HepG2 (cell line): ENCODE measurements around the gene PCYT2. TPM values are rescaled to one million over a fixed set of nuclear protein-coding genes. Genes with fewer than 3 reads are reported as not detected.

Experiments
- AGO2 ChIP-seq: fragments of 200-400 bp; formaldehyde crosslinking; optimal IDR thresholded peaks from 2 replicates; pipeline ENCODE3; 2017; ENCODE audit warnings: mild to moderate bottlenecking, low read depth, low read length, moderate library complexity
- HOXA7 ChIP-seq: sonication (generic); formaldehyde crosslinking; IDR thresholded peaks from 2 replicates; pipeline ENCODE4 v1.8.1; 2022; ENCODE audit warnings: mild to moderate bottlenecking, missing genetic modification reagents, moderate library complexity
- KDM2A ChIP-seq: sonication (generic); formaldehyde crosslinking; IDR thresholded peaks from 2 replicates; pipeline ENCODE4 v1.4.0; 2020; ENCODE audit warnings: low read depth, missing genetic modification reagents, borderline replicate concordance
- NFRKB ChIP-seq: fragments of 450-650 bp; IDR thresholded peaks from 2 replicates; pipeline ENCODE4 v1.6.1; 2017
- POLR2A ChIP-seq, 2 experiments: IDR thresholded peaks; 2 replicates each; pipeline ENCODE4 v1.6.1; 2011; ENCODE audit warnings: low read depth in 2 of 2, low read length in 2 of 2, mild to moderate bottlenecking in 1 of 2, moderate library complexity in 1 of 2; ENCODE audit not compliant: insufficient read depth in 1 of 2
- POLR2AphosphoS5 ChIP-seq: IDR thresholded peaks from 2 replicates; pipeline ENCODE4 v1.6.1; 2012; ENCODE audit warnings: low read depth, low read length
- PRMT3 ChIP-seq: sonication (generic); formaldehyde crosslinking; IDR thresholded peaks from 2 replicates; pipeline ENCODE4 v1.8.1; 2022; ENCODE audit warnings: low read depth, mild to moderate bottlenecking, moderate library complexity, missing genetic modification reagents, borderline replicate concordance
- RFX5 ChIP-seq: IDR thresholded peaks from 2 replicates; pipeline ENCODE4 v1.6.1; 2011; ENCODE audit warnings: low read depth, low read length, improper control_type of control experiment
- RXRA ChIP-seq: sonication (generic); formaldehyde crosslinking; IDR thresholded peaks from 2 replicates; pipeline ENCODE4 v1.5.1; 2020; ENCODE audit warnings: missing genetic modification reagents
- SOX6 ChIP-seq, 2 experiments: fragments of 450-650 bp in 1 of 2; sonication (generic) in 1 of 2; formaldehyde crosslinking in 1 of 2; IDR thresholded peaks; 2 replicates each; pipeline versions ENCODE4 v1.4.0 to v1.6.1; 2017 to 2020; ENCODE audit warnings: antibody characterized with exemption in 1 of 2, mild to moderate bottlenecking in 1 of 2, missing genetic modification reagents in 1 of 2
- ZNF326 ChIP-seq: sonication (generic); formaldehyde crosslinking; IDR thresholded peaks from 2 replicates; pipeline ENCODE4 v1.4.0; 2020; ENCODE audit warnings: missing genetic modification reagents, borderline replicate concordance
- ZNF747 ChIP-seq: sonication (generic); formaldehyde crosslinking; IDR thresholded peaks from 2 replicates; pipeline ENCODE4 v1.8.1; 2023; ENCODE audit warnings: missing genetic modification reagents, mild to moderate bottlenecking, borderline replicate concordance
- ZNF773 ChIP-seq: sonication (generic); formaldehyde crosslinking; IDR thresholded peaks from 2 replicates; pipeline ENCODE4 v1.4.0; 2020; ENCODE audit warnings: missing genetic modification reagents, borderline replicate concordance
- ZSCAN21 ChIP-seq: sonication (generic); formaldehyde crosslinking; IDR thresholded peaks from 2 replicates; pipeline ENCODE4 v1.8.0; 2022; ENCODE audit warnings: mild to moderate bottlenecking, missing genetic modification reagents, moderate library complexity, borderline replicate concordance
- polyA plus RNA-seq, 8 experiments: library from polyadenylated mRNA; depleted of rRNA in 3 of 8; stranded (reverse) in 7 of 8; unstranded in 1 of 8; fragments of >200 nt; fragmentation: Illumina TruSeq in 4 of 8; extraction: Trizol in 4 of 8; gene quantifications; 2 replicates each; pipeline versions ENCODE4 v1.2.1 to v1.2.3, GENCODE V29; 2011 to 2016; ENCODE audit warnings: low read depth in 4 of 8, missing spikeins in 1 of 8, mixed read lengths in 1 of 8; ENCODE audit not compliant: insufficient read depth in 1 of 8
- total RNA-seq, 5 experiments: library from RNA; depleted of rRNA; stranded (reverse); fragments of >200 nt; fragmentation: Illumina TruSeq; extraction: Trizol; gene quantifications; 2 replicates each; pipeline ENCODE4 v1.2.3, GENCODE V29; 2016; ENCODE audit warnings: low read depth in 1 of 5
- TF ChIP-seq, protein P1 (sequence below): sonication (generic); formaldehyde crosslinking; IDR thresholded peaks from 2 replicates; pipeline ENCODE4 v1.4.0; 2020; ENCODE audit warnings: missing genetic modification reagents, mild to moderate bottlenecking, borderline replicate concordance
- TF ChIP-seq, protein P2 (sequence below): sonication (generic); formaldehyde crosslinking; IDR thresholded peaks from 2 replicates; pipeline ENCODE4 v1.4.0; 2020; ENCODE audit warnings: missing genetic modification reagents
- TF ChIP-seq, protein P3 (sequence below): IDR thresholded peaks from 2 replicates; pipeline ENCODE4 v1.6.1; 2018; ENCODE audit warnings: missing genetic modification reagents
- TF ChIP-seq, protein P4 (sequence below): sonication (generic); formaldehyde crosslinking; IDR thresholded peaks from 2 replicates; pipeline ENCODE4 v1.5.0; 2020; ENCODE audit warnings: mild to moderate bottlenecking, missing genetic modification reagents, borderline replicate concordance

The PCYT2 gene
- total and polyA plus RNA-seq, 2 of the 13 experiments (the other 11 are each of a cell fraction or from before 2014, with no cell fraction given): 147 to 297 TPM

DNA sequence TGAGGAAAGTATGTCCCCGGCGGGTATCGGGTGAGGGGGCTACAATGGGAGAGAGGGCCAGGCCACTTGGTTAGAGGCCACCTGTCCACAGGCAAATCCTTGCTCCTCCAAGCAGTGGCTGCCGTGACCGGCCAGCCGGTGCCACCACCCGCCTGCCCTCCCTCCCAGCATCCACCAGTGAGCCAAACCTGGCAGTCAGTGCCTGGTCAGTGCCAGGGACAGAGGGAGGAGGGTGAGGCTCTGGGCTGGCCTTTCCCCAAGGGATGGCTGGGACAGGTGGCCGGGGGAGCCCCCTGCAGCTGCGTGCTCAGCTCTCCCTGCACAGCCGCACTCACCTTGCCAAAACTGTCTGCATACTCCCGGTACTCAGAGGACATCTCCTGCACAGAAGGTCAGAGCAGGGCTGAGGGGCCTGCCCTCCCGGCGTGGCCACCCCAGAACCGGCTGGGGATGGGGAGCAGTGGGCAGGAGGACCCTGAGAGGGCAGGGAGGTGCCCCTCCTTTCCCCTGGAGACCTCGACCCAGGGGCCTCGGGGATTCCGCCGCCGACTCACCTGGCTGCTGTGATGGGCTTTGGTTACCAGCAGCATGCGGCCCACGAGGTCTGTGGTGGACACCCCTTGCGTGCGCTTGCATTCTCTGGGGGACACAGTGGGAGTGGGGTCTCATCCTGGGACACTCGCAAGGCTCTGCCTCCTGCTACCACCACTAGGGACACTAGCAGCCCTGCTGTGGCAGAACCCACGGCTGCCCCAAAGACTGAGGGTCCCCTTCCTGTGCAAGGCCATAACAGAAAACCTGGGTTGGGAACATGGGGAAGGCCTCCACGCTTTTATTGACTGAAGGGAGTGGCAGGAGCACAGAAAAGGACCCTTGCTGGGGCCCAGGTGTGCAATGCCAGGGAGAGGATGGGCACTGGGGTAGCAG lies 3.7 kb downstream of the PCYT2 start (continued):
- TF ChIP-seq, protein P1, sequence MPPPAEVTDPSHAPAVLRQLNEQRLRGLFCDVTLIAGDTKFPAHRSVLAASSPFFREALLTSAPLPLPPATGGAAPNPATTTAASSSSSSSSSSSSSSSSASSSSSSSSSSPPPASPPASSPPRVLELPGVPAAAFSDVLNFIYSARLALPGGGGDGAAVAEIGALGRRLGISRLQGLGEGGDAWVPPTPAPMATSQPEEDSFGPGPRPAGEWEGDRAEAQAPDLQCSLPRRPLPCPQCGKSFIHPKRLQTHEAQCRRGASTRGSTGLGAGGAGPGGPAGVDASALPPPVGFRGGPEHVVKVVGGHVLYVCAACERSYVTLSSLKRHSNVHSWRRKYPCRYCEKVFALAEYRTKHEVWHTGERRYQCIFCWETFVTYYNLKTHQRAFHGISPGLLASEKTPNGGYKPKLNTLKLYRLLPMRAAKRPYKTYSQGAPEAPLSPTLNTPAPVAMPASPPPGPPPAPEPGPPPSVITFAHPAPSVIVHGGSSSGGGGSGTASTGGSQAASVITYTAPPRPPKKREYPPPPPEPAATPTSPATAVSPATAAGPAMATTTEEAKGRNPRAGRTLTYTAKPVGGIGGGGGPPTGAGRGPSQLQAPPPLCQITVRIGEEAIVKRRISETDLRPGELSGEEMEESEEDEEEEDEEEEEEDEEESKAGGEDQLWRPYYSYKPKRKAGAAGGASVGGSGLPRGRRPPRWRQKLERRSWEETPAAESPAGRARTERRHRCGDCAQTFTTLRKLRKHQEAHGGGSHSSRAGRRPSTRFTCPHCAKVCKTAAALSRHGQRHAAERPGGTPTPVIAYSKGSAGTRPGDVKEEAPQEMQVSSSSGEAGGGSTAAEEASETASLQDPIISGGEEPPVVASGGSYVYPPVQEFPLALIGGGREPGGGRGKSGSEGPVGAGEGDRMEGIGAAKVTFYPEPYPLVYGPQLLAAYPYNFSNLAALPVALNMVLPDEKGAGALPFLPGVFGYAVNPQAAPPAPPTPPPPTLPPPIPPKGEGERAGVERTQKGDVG (CRISPR knock-in tag): 0 out of 2 replicates have a peak, but pooled peaks have one; percentile 65
- TF ChIP-seq PRMT3 (CRISPR knock-in tag) (0 out of 2 replicates have a peak, but pooled peaks have one; percentile 26), RXRA (CRISPR knock-in tag) (peak; percentile 27), ZNF773 (CRISPR knock-in tag) (peak; percentile 41; the same call in 1 of the 2 replicates), SOX6 (IDR thresholded peaks at IDR 0.05) (no peak), SOX6 (CRISPR knock-in tag; IDR thresholded peaks at IDR 0.05) (no peak), ZNF326 (CRISPR knock-in tag) (0 out of 2 replicates have a peak, but pooled peaks have one; percentile 28), HOXA7 (CRISPR knock-in tag) (0 out of 2 replicates have a peak, but pooled peaks have one; percentile 11), POLR2A (IDR thresholded peaks at IDR 0.05; ENCODE audit: insufficient read depth in 1 of 2, low read depth in 2 of 2, low read length in 2 of 2) (peak in 1 of 2 experiments; percentile 18; a peak in 1 of 4 replicates), KDM2A (CRISPR knock-in tag) (0 out of 2 replicates have a peak, but pooled peaks have one; percentile 9), ZSCAN21 (0 out of 2 replicates have a peak, but pooled peaks have one; percentile 34), NFRKB (no peak), ZNF747 (CRISPR knock-in tag) (peak; percentile 39; the same call in 1 of the 2 replicates), AGO2 (peak; percentile 82), RFX5 (no peak), POLR2AphosphoS5 (peak; percentile 10)
- TF ChIP-seq, protein P2, sequence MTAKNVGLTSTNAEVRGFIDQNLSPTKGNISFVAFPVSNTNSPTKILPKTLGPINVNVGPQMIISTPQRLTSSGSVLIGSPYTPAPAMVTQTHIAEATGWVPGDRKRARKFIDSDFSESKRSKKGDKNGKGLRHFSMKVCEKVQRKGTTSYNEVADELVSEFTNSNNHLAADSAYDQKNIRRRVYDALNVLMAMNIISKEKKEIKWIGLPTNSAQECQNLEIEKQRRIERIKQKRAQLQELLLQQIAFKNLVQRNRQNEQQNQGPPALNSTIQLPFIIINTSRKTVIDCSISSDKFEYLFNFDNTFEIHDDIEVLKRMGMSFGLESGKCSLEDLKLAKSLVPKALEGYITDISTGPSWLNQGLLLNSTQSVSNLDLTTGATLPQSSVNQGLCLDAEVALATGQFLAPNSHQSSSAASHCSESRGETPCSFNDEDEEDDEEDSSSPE (CRISPR knock-in tag): no peak
- TF ChIP-seq, protein P3, sequence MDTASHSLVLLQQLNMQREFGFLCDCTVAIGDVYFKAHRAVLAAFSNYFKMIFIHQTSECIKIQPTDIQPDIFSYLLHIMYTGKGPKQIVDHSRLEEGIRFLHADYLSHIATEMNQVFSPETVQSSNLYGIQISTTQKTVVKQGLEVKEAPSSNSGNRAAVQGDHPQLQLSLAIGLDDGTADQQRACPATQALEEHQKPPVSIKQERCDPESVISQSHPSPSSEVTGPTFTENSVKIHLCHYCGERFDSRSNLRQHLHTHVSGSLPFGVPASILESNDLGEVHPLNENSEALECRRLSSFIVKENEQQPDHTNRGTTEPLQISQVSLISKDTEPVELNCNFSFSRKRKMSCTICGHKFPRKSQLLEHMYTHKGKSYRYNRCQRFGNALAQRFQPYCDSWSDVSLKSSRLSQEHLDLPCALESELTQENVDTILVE: no peak
- TF ChIP-seq, protein P4, sequence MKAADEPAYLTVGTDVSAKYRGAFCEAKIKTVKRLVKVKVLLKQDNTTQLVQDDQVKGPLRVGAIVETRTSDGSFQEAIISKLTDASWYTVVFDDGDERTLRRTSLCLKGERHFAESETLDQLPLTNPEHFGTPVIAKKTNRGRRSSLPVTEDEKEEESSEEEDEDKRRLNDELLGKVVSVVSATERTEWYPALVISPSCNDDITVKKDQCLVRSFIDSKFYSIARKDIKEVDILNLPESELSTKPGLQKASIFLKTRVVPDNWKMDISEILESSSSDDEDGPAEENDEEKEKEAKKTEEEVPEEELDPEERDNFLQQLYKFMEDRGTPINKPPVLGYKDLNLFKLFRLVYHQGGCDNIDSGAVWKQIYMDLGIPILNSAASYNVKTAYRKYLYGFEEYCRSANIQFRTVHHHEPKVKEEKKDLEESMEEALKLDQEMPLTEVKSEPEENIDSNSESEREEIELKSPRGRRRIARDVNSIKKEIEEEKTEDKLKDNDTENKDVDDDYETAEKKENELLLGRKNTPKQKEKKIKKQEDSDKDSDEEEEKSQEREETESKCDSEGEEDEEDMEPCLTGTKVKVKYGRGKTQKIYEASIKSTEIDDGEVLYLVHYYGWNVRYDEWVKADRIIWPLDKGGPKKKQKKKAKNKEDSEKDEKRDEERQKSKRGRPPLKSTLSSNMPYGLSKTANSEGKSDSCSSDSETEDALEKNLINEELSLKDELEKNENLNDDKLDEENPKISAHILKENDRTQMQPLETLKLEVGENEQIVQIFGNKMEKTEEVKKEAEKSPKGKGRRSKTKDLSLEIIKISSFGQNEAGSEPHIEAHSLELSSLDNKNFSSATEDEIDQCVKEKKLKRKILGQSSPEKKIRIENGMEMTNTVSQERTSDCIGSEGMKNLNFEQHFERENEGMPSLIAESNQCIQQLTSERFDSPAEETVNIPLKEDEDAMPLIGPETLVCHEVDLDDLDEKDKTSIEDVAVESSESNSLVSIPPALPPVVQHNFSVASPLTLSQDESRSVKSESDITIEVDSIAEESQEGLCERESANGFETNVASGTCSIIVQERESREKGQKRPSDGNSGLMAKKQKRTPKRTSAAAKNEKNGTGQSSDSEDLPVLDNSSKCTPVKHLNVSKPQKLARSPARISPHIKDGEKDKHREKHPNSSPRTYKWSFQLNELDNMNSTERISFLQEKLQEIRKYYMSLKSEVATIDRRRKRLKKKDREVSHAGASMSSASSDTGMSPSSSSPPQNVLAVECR (CRISPR knock-in tag): 0 out of 2 replicates have a peak, but pooled peaks have one; percentile 8
